ENCODE data around the gene OSBPL10. TPM values are rescaled to one million over a fixed set of nuclear protein-coding genes. Genes with fewer than 3 reads are reported as not detected.

OSBPL10 gene
- total and polyA plus RNA-seq, 4 donors, result 3.9 to 33.0 (median 13.1) TPM

DNA sequence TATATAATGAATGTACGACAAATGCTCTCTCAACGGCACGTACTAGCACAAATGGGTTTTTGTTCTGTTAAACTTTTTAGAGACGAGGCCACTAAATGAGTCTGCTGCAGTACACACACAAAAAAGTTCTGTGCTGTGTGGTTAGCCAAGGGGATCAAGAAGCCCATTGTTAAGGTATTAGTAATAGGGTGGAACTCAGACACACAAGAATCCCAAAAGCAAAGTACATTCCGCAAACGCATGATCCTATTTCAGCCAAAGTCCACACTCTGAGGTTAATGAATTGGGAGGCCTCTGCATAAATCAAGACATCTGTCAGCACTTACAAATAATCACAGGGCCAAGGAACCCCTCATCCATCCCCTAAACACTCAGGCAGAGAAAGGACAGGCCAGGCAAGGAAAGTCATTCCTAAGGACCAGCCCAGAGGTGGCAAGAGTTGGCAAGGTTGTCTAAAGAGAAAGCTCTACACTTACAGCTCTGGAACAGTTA is 12.1 kb downstream of the OSBPL10 start:
- no peak overlapping the region for H3K9ac ChIP-seq (ENCODE audit: insufficient read depth in 1 of 2, low read length in 2 of 2)
- H3K4me3 ChIP-seq, result no peak overlapping the region
- peaks cover 0 to 14% (median 5%) of the 10 kb centered on the region in 5 donors for H3K4me1 ChIP-seq (ENCODE audit: control insufficient read depth in 5 of 5, insufficient read depth in 5 of 5, low read length in 5 of 5)
- no peaks in the 10 kb centered on the region for H3K27me3 ChIP-seq (ENCODE audit: control insufficient read depth in 3 of 3, insufficient read depth in 3 of 3, low read length in 2 of 3)
- DNase-seq (peak in 2 of 3 donors; percentile 34 to 42), ATAC-seq (ENCODE audit: insufficient read depth, low FRiP score) (no peak)
- 86 to 93% methylated on average over 6 of the region's 6 CpGs for WGBS, 2 donors
- peak overlapping the region in 1 of 2 donors; percentile 30 for H3K27ac ChIP-seq (ENCODE audit: low read depth in 1 of 2, low read length in 1 of 2)
- TF ChIP-seq, protein P1, sequence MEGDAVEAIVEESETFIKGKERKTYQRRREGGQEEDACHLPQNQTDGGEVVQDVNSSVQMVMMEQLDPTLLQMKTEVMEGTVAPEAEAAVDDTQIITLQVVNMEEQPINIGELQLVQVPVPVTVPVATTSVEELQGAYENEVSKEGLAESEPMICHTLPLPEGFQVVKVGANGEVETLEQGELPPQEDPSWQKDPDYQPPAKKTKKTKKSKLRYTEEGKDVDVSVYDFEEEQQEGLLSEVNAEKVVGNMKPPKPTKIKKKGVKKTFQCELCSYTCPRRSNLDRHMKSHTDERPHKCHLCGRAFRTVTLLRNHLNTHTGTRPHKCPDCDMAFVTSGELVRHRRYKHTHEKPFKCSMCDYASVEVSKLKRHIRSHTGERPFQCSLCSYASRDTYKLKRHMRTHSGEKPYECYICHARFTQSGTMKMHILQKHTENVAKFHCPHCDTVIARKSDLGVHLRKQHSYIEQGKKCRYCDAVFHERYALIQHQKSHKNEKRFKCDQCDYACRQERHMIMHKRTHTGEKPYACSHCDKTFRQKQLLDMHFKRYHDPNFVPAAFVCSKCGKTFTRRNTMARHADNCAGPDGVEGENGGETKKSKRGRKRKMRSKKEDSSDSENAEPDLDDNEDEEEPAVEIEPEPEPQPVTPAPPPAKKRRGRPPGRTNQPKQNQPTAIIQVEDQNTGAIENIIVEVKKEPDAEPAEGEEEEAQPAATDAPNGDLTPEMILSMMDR (IDR thresholded peaks at IDR 0.05; ENCODE audit: control extremely low read depth, extremely low read depth), result no peak
- no peaks in the 10 kb centered on the region for H3K36me3 ChIP-seq (ENCODE audit: control insufficient read depth in 4 of 4, insufficient read depth in 4 of 4, low read length in 4 of 4)
- H3K9me3 ChIP-seq (ENCODE audit: control insufficient read depth in 4 of 4, insufficient read depth in 3 of 4, low read length in 3 of 4), result no peaks in the 10 kb centered on the region

- WGBS, 2 donors, result 62 to 82% methylated on average over 2 of the region's 2 CpGs
- DNase-seq (no peak), ATAC-seq (ENCODE audit: insufficient read depth, low FRiP score) (peak; percentile 27)
- Histone ChIP-seq H3K4me3 (no peak overlapping the region), H3K9ac (ENCODE audit: insufficient read depth in 1 of 2, low read length in 2 of 2) (no peak overlapping the region), H3K4me1 (ENCODE audit: control insufficient read depth in 5 of 5, insufficient read depth in 5 of 5, low read length in 5 of 5) (peaks cover 0 to 14% (median 5%) of the 10 kb centered on the region in 5 donors), H3K9me3 (ENCODE audit: control insufficient read depth in 4 of 4, insufficient read depth in 3 of 4, low read length in 3 of 4) (no peaks in the 10 kb centered on the region), H3K36me3 (ENCODE audit: control insufficient read depth in 4 of 4, insufficient read depth in 4 of 4, low read length in 4 of 4) (no peaks in the 10 kb centered on the region), H3K27me3 (ENCODE audit: control insufficient read depth in 3 of 3, insufficient read depth in 3 of 3, low read length in 2 of 3) (no peaks in the 10 kb centered on the region), H3K27ac (ENCODE audit: low read depth in 1 of 2, low read length in 1 of 2) (peak overlapping the region in 1 of 2 donors; percentile 46)
- TF ChIP-seq, protein P1 (IDR thresholded peaks at IDR 0.05; ENCODE audit: control extremely low read depth, extremely low read depth), result no peak
Observed at GRCh38 chr3:31968369-31968926, 12.6 kb downstream of the OSBPL10 start.

GRCh38 chr3:31967592-31967991 is 13.5 kb downstream of the OSBPL10 start:
- ATAC-seq (ENCODE audit: insufficient read depth, low FRiP score), result no peak
- H3K9ac ChIP-seq (ENCODE audit: insufficient read depth in 1 of 2, low read length in 2 of 2), result no peak overlapping the region

More at GRCh38 chr3:31967592-31967991, 13.5 kb downstream of the OSBPL10 start:
- WGBS, 2 donors, result 80 to 93% methylated on average over 2 of the region's 2 CpGs
- Histone ChIP-seq H3K36me3 (ENCODE audit: control insufficient read depth in 4 of 4, insufficient read depth in 4 of 4, low read length in 4 of 4) (no peaks in the 10 kb centered on the region), H3K27me3 (ENCODE audit: control insufficient read depth in 3 of 3, insufficient read depth in 3 of 3, low read length in 2 of 3) (no peaks in the 10 kb centered on the region), H3K4me3 (no peak overlapping the region), H3K9me3 (ENCODE audit: control insufficient read depth in 4 of 4, insufficient read depth in 3 of 4, low read length in 3 of 4) (no peaks in the 10 kb centered on the region), H3K4me1 (ENCODE audit: control insufficient read depth in 5 of 5, insufficient read depth in 5 of 5, low read length in 5 of 5) (peaks cover 0 to 14% (median 5%) of the 10 kb centered on the region in 5 donors), H3K27ac (ENCODE audit: low read depth in 1 of 2, low read length in 1 of 2) (no peak overlapping the region)
- TF ChIP-seq, protein P1 (IDR thresholded peaks at IDR 0.05; ENCODE audit: control extremely low read depth, extremely low read depth), result no peak
- no peak for DNase-seq
